Measurements from ENCODE around the gene CFAP77. TPM values are rescaled to one million over a fixed set of nuclear protein-coding genes. Genes with fewer than 3 reads are reported as not detected.
A peak's percentile ranks its signal among the peaks of the same experiment; 100 is the strongest.

CFAP77 gene
- total RNA-seq, 1 donor from 2014 or later, result not detected

- no peak for DNase-seq (ENCODE audit: low read depth)
- TF ChIP-seq, protein P1, sequence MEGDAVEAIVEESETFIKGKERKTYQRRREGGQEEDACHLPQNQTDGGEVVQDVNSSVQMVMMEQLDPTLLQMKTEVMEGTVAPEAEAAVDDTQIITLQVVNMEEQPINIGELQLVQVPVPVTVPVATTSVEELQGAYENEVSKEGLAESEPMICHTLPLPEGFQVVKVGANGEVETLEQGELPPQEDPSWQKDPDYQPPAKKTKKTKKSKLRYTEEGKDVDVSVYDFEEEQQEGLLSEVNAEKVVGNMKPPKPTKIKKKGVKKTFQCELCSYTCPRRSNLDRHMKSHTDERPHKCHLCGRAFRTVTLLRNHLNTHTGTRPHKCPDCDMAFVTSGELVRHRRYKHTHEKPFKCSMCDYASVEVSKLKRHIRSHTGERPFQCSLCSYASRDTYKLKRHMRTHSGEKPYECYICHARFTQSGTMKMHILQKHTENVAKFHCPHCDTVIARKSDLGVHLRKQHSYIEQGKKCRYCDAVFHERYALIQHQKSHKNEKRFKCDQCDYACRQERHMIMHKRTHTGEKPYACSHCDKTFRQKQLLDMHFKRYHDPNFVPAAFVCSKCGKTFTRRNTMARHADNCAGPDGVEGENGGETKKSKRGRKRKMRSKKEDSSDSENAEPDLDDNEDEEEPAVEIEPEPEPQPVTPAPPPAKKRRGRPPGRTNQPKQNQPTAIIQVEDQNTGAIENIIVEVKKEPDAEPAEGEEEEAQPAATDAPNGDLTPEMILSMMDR (conservative IDR thresholded peaks at IDR 0.05; ENCODE audit: low read depth, low read length), result no peak
- no peak overlapping the region for H3K4me3 ChIP-seq (ENCODE audit: low read depth, low read length)
Observed at GRCh38 chr9:132465131-132465635, 55.2 kb downstream of the CFAP77 start.

DNA sequence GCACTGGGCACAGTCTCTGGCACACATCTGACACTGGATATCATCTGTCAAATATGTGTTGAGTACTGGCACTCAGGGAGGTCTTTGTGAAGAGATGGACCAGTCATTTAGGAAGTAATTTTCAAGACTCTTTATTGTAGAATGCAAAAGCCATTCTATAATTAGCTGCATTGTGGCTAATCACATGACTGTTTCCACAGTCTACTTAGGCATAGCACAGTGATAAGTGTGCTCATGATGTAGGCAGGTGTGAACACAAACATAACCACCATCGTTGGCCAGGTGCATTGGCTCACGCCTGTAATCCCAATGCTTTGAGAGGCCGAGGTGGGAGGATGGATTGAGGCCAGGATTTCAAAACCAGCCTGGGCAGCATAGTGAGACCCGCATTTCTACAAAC lies 62.2 kb downstream of the CFAP77 start:
- TF ChIP-seq, protein P1 (conservative IDR thresholded peaks at IDR 0.05; ENCODE audit: low read depth, low read length), result no peak
- no peak for DNase-seq (ENCODE audit: low read depth)
- no peak overlapping the region for H3K4me3 ChIP-seq (ENCODE audit: low read depth, low read length)

- DNase-seq (ENCODE audit: low read depth), result no peak
- no peak overlapping the region for H3K4me3 ChIP-seq (ENCODE audit: low read depth, low read length)
Observed at GRCh38 chr9:132472599-132472998, 62.6 kb downstream of the CFAP77 start.

DNA sequence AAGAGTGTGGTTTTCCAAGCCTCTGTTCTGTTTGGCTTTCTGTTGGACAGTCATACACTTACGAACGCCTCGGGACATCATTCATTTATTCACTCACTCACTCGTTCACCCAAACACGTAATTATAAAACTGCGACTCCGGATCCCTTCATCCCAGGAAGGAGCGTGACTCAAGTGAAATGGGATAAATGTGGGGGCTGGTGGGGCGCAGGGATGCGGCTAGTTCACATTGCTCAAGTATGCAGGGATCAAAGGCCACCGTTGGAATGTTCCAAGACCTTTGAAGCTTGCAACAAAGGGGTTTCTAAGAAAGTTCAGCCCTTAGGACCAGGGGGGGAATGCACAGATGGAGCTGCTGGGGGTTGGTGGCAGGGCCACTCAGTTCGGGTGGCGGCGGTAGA lies 64.2 kb downstream of the CFAP77 start:
- peak; percentile 9 for DNase-seq (ENCODE audit: low read depth)
- TF ChIP-seq, protein P1 (conservative IDR thresholded peaks at IDR 0.05; ENCODE audit: low read depth, low read length), result no peak

More at GRCh38 chr9:132472599-132472998, 62.6 kb downstream of the CFAP77 start:
- TF ChIP-seq, protein P1 (conservative IDR thresholded peaks at IDR 0.05; ENCODE audit: low read depth, low read length), result no peak

GRCh38 chr9:132478353-132479050 lies 68.5 kb downstream of the CFAP77 start:
- TF ChIP-seq, protein P1 (conservative IDR thresholded peaks at IDR 0.05; ENCODE audit: low read depth, low read length), result no peak
- H3K4me3 ChIP-seq (ENCODE audit: low read depth, low read length), result no peak overlapping the region
- DNase-seq (ENCODE audit: low read depth), result no peak

More for the DNA sequence above, 64.2 kb downstream of the CFAP77 start:
- no peak overlapping the region for H3K4me3 ChIP-seq (ENCODE audit: low read depth, low read length)

GRCh38 chr9:132479733-132480132 lies 69.7 kb downstream of the CFAP77 start:
- H3K4me3 ChIP-seq (ENCODE audit: low read depth, low read length), result no peak overlapping the region
- DNase-seq (ENCODE audit: low read depth), result no peak
- TF ChIP-seq, protein P1 (conservative IDR thresholded peaks at IDR 0.05; ENCODE audit: low read depth, low read length), result no peak
